Endothelial cell of umbilical vein (primary cell): Measurements from ENCODE around the gene GADD45G. TPM values are rescaled to one million over a fixed set of nuclear protein-coding genes. Genes with fewer than 3 reads are reported as not detected.

ENCODE experiments used
- BruUV-seq: library from RNA; stranded (reverse); fragments of 400-500 nt; replicated peaks from 2 replicates; lab custom pipeline; 2021; lab: Mats Ljungman, UMichigan
- CTCF ChIA-PET: fragments of 300-600, 350-600 bp; sonication (Branson Sonifier 250); formaldehyde crosslinking; loops from one replicate; lab custom pipeline; 2021; ENCODE audit warnings: antibody characterized with exemption, inconsistent platforms; lab: Charles Lee
- POLR2A ChIA-PET: fragments of 300-600, 350-600 bp; sonication (Branson Sonifier 250); formaldehyde crosslinking; loops from one replicate; lab custom pipeline; 2021; ENCODE audit warnings: antibody characterized with exemption, inconsistent platforms; lab: Charles Lee
- DNase-seq: peaks from one replicate; pipeline ENCODE4 v3.0.0-alpha.2; 2011; ENCODE audit warnings: low read depth, low spot score
- FAIRE-seq: peaks from 2 replicates; lab custom pipeline; 2011; peaks lifted over from hg19 to GRCh38; lab: Jason Lieb, UNC
- H2AFZ ChIP-seq: 2 replicates; pipeline ENCODE4 v1.6.0; 2012; ENCODE audit warnings: low read depth, low read length, control low read depth, inconsistent platforms
- H3K27ac ChIP-seq: 2 replicates; pipeline ENCODE4 v1.5.1; 2011; ENCODE audit warnings: low read depth, mild to moderate bottlenecking, control low read depth, low read length, moderate library complexity; ENCODE audit not compliant: insufficient read depth
- H3K27me3 ChIP-seq, 2 experiments: 2 replicates each; pipeline versions ENCODE4 v1.6.0 to v1.6.1; 2011; ENCODE audit warnings: low read length in 2 of 2, mixed read lengths in 1 of 2; ENCODE audit not compliant: control insufficient read depth in 2 of 2, insufficient read depth in 2 of 2
- H3K36me3 ChIP-seq, 2 experiments: 2 replicates in 1 of 2; 3 replicates in 1 of 2; pipeline ENCODE4 v1.5.1; 2011; ENCODE audit warnings: low read length in 2 of 2, mild to moderate bottlenecking in 1 of 2, moderate library complexity in 1 of 2; ENCODE audit not compliant: control insufficient read depth in 2 of 2, insufficient read depth in 2 of 2; ENCODE audit errors: extremely low read depth in 1 of 2
- H3K4me1 ChIP-seq: 3 replicates; pipeline ENCODE4 v1.5.1; 2011; ENCODE audit warnings: mild to moderate bottlenecking, low read length; ENCODE audit not compliant: control insufficient read depth, insufficient read depth; ENCODE audit errors: extremely low read depth
- H3K4me2 ChIP-seq: 2 replicates; pipeline ENCODE4 v1.6.1; 2011; ENCODE audit warnings: low read length, control low read depth, mixed read lengths; ENCODE audit not compliant: insufficient read depth
- H3K4me3 ChIP-seq, 3 experiments: fragments of 200-600 bp in 1 of 3; sonication (generic), shearing (Covaris generic) in 1 of 3; replicated peaks in 1 of 3; 2 replicates each; pipeline ENCODE4 v1.5.1; 2011 to 2016; ENCODE audit warnings: control low read depth in 3 of 3, low read length in 3 of 3, mild to moderate bottlenecking in 2 of 3, inconsistent platforms in 1 of 3, low read depth in 1 of 3, moderate library complexity in 1 of 3; ENCODE audit not compliant: insufficient read depth in 1 of 3
- H3K79me2 ChIP-seq: 2 replicates; pipeline ENCODE4 v1.6.0; 2012; ENCODE audit warnings: low read length, inconsistent platforms; ENCODE audit not compliant: control insufficient read depth, insufficient read depth
- H3K9ac ChIP-seq: replicated peaks from 2 replicates; pipeline ENCODE3; 2011; ENCODE audit warnings: low read length, control low read depth; ENCODE audit not compliant: insufficient read depth; ENCODE audit errors: extremely low read depth
- H3K9me1 ChIP-seq: replicated peaks from 3 replicates; pipeline ENCODE4 v1.6.0; 2011; ENCODE audit warnings: mild to moderate bottlenecking, low read length; ENCODE audit not compliant: control insufficient read depth, insufficient read depth; ENCODE audit errors: extremely low read depth
- H3K9me3 ChIP-seq: replicated peaks from 2 replicates; pipeline ENCODE4 v1.5.1; 2012; ENCODE audit warnings: low read length, inconsistent platforms; ENCODE audit not compliant: control insufficient read depth, insufficient read depth
- H4K20me1 ChIP-seq: replicated peaks from 2 replicates; pipeline ENCODE3; 2011; ENCODE audit warnings: mild to moderate bottlenecking, low read length; ENCODE audit not compliant: control insufficient read depth, insufficient read depth; ENCODE audit errors: extremely low read depth
- EZH2 ChIP-seq: IDR thresholded peaks from 2 replicates; pipeline ENCODE4 v1.6.1; 2012; ENCODE audit warnings: borderline replicate concordance, low read depth, mild to moderate bottlenecking, moderate library complexity, low read length, inconsistent platforms; ENCODE audit not compliant: severe bottlenecking
- FOS ChIP-seq: IDR thresholded peaks from 2 replicates; pipeline ENCODE4 v1.6.1; 2011; ENCODE audit warnings: mild to moderate bottlenecking, low read length, moderate library complexity, borderline replicate concordance; ENCODE audit not compliant: insufficient read depth
- GATA2 ChIP-seq: IDR thresholded peaks from 2 replicates; pipeline ENCODE4 v1.7.0; 2011; ENCODE audit warnings: low read depth, mild to moderate bottlenecking, moderate library complexity, mixed read lengths, low read length; ENCODE audit not compliant: insufficient read length, insufficient read depth
- JUN ChIP-seq: IDR thresholded peaks from 2 replicates; pipeline ENCODE4 v1.6.1; 2011; ENCODE audit warnings: borderline replicate concordance, low read depth; ENCODE audit not compliant: insufficient read length, insufficient read depth
- MYC ChIP-seq: IDR thresholded peaks from one replicate; pipeline ENCODE4 v1.6.1; 2011; ENCODE audit warnings: mild to moderate bottlenecking, low read depth, low read length
- POLR2A ChIP-seq: IDR thresholded peaks from 2 replicates; pipeline ENCODE4 v1.6.1; 2012; ENCODE audit warnings: low read depth, mild to moderate bottlenecking, control low read depth, low read length
- POLR2AphosphoS5 ChIP-seq: IDR thresholded peaks from 2 replicates; pipeline ENCODE4 v1.6.1; 2012; ENCODE audit warnings: low read depth, mild to moderate bottlenecking, control low read depth, low read length, moderate library complexity; ENCODE audit not compliant: insufficient read depth
- dilution Hi-C: fragments of 300-500 bp; cut with MboI; formaldehyde crosslinking; loops from one replicate; pipeline ENCODE4 v1.15.0; 2019; ENCODE audit warnings: low sequenced_read_pairs; ENCODE audit not compliant: extremely low pct_ligation_motif_present
- intact Hi-C: fragments of 100-400 bp; cut with micrococcal nuclease; formaldehyde crosslinking; loops from one replicate; pipeline ENCODE4 v1.10.0; 2022
- polyA plus RNA-seq, 4 experiments: library from polyadenylated mRNA; depleted of rRNA in 3 of 4; stranded (reverse) in 3 of 4; unstranded in 1 of 4; fragments of >200 nt; gene quantifications; 2 replicates each; pipeline versions ENCODE4 v1.2.1 to v1.2.3, GENCODE V29; 2011 to 2012; ENCODE audit warnings: missing spikeins in 1 of 4
- total RNA-seq: library from RNA; stranded (reverse); gene quantifications from 2 replicates; pipeline ENCODE4 v1.2.3, GENCODE V29; 2021
- TF ChIP-seq, protein P1 (sequence below): IDR thresholded peaks from 2 replicates; pipeline ENCODE4 v1.6.1; 2011; ENCODE audit not compliant: insufficient read depth, insufficient read length
- TF ChIP-seq, protein P2 (sequence below), 2 donors: IDR thresholded peaks; 1 replicate in 1 of 2; 2 replicates in 1 of 2; pipeline ENCODE4 v1.5.1; 2011; ENCODE audit warnings: low read length in 2 of 2, mild to moderate bottlenecking in 2 of 2, moderate library complexity in 2 of 2, control low read depth in 1 of 2, inconsistent platforms in 1 of 2, low read depth in 1 of 2; ENCODE audit not compliant: insufficient read depth in 1 of 2; ENCODE audit errors: extremely low read depth in 1 of 2

GADD45G gene
- total and polyA plus RNA-seq, 2 donors (not counting 3 experiments of a cell fraction or from before 2014, with no cell fraction given), result 0.44 to 0.64 TPM

GRCh38 chr9:89616411-89616810 lies 11.6 kb downstream of the GADD45G start:
- H3K4me2 ChIP-seq, result no peak overlapping the region
- BruUV-seq, result no TSS peak
- POLR2A ChIA-PET, result no interaction called here
- H3K4me1 ChIP-seq, result no peaks in the 10 kb centered on the region
- dilution Hi-C loops (no loop called here), intact Hi-C loops (no loop called here)
- H4K20me1 ChIP-seq, result no peaks in the 10 kb centered on the region
- H3K9me1 ChIP-seq, result no peaks in the 10 kb centered on the region
- no peaks in the 10 kb centered on the region for H3K79me2 ChIP-seq
- TF ChIP-seq POLR2A (no peak), JUN (no peak), POLR2AphosphoS5 (no peak), GATA2 (no peak), EZH2 (no peak), MYC (no peak), FOS (no peak)
- TF ChIP-seq, protein P1, sequence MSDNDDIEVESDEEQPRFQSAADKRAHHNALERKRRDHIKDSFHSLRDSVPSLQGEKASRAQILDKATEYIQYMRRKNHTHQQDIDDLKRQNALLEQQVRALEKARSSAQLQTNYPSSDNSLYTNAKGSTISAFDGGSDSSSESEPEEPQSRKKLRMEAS, result no peak
- TF ChIP-seq, protein P2, sequence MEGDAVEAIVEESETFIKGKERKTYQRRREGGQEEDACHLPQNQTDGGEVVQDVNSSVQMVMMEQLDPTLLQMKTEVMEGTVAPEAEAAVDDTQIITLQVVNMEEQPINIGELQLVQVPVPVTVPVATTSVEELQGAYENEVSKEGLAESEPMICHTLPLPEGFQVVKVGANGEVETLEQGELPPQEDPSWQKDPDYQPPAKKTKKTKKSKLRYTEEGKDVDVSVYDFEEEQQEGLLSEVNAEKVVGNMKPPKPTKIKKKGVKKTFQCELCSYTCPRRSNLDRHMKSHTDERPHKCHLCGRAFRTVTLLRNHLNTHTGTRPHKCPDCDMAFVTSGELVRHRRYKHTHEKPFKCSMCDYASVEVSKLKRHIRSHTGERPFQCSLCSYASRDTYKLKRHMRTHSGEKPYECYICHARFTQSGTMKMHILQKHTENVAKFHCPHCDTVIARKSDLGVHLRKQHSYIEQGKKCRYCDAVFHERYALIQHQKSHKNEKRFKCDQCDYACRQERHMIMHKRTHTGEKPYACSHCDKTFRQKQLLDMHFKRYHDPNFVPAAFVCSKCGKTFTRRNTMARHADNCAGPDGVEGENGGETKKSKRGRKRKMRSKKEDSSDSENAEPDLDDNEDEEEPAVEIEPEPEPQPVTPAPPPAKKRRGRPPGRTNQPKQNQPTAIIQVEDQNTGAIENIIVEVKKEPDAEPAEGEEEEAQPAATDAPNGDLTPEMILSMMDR (IDR thresholded peaks at IDR 0.05; ENCODE audit: extremely low read depth in 1 of 2, insufficient read depth in 1 of 2, low read depth in 1 of 2, low read length in 2 of 2), result no peak
- no peaks in the 10 kb centered on the region for H3K9me3 ChIP-seq
- H3K36me3 ChIP-seq, result no peaks in the 10 kb centered on the region
- no peak overlapping the region for H2AFZ ChIP-seq
- no peak overlapping the region for H3K4me3 ChIP-seq
- no peak overlapping the region for H3K9ac ChIP-seq
- DNase-seq (no peak), FAIRE-seq (no peak)
- CTCF ChIA-PET, result interaction anchor here (4.3 kb wide), 1 partner anchor 14 kb away, joined by 18 read pairs; no protein-coding TSS in a partner anchor
- no peaks in the 10 kb centered on the region for H3K27me3 ChIP-seq
- H3K27ac ChIP-seq, result no peak overlapping the region
